GM18498 (cell line): Measurements from ENCODE around the gene BROX.
"Not testable (repeated sequence)": the region's sequence is repeated elsewhere in the genome, so short reads cannot be mapped to it uniquely, and the experiment has no call there.

Experiments
- ATAC-seq: cut with Tn5 transposase; IDR thresholded peaks from one replicate; pipeline ENCODE4 v1.9.1; 2021; ENCODE audit warnings: mild to moderate bottlenecking, moderate library complexity; ENCODE audit not compliant: unreplicated experiment

BROX gene

DNA sequence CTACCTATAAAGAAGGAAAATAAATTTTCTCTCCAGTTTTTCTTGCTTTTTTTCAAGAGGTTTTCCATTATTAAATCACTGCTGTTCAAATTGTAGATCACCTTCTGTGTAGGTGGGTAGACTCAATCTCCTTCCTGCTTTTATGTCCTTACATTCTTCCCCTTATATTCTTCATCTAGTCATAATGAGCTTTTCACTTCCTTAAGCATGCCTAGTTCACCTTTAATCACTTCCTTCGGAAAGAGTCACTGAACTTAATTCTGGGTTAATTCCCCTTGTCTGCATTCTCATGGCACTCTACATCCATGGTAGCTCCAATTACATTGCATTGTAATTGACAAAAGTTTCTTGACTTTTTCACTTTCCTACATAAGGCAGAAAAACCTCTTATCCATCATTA, 18.5 kb downstream of the BROX start:
- ATAC-seq, result no peak

DNA sequence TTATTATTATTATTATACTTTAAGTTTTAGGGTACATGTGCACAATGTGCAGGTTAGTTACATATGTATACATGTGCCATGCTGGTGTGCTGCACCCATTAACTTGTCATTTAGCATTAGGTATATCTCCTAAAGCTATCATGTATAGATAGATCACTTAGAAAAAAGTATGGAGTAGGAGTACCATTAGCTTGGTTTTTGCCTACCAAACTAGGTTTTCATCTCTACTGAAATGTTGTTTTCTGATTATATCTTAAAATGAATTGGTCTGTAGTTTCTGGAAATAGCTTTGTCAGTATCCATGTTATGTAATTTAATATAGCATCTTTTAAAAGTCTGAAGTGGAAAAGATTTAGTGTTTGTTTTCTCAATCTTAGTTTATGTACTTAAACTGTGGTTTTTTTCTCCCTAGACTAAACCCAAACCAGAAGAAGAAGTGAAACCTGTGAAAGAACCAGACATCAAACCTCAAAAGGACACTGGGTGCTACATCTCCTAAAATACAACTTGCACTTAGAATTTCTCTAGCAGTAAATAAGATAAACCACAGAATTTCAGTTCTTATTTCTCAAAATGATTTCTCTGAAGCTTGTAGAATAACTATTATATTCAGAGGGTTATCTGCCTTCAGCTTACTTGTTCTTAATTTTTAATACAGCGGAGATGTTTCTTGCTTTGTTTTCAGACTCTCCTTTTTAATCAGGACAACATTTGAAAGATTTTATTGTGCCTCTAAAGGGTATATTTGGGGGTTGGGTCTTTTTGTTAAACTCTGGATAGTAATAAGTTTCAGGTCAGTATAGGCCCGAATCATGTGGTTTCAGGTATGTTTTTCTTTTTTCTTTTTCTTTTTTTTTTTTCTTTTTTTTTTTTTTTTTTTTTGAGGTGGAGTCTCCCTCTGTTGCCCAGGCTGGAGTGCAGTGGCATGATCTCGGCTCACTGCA, 20.1 kb downstream of the BROX start:
- peak; percentile 98 for ATAC-seq

DNA sequence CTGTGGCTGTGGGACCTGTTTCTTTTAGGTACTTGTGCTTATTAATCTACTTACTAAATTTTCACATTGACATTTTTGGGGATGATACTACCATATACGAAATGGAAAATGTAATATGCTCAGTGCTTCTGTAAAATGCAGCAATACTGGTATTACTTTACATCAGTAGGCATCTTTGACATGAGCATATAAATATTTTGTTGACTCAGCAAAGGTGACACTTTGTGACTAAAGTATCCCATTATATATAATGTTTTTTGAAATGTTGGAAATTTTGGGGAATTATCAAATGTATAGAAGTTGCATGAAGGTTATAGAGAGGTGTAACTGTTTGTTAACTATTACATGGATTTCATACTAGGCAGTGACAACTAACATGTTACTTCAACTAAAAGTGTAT, 22.4 kb downstream of the BROX start:
- ATAC-seq, result no peak

DNA sequence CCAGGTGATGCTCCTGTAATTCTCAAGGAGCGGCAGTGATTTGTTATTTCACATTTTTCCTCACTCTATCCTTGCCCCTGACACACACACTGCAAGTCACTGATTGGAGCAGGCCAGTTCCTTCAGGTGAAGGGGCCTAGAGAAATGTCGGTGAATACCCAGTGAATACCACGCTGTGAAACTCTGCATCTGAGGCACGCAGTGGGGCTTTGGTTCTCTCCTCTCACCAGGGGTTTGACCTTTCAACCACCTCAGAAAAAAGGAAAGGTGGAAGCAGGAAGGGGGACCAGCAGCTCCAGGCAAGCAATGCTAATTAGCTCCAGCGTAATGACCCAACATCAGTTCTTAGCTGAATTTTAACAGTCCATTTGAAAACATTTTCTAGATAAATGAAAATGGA, 24.1 kb downstream of the BROX start:
- no peak for ATAC-seq

DNA sequence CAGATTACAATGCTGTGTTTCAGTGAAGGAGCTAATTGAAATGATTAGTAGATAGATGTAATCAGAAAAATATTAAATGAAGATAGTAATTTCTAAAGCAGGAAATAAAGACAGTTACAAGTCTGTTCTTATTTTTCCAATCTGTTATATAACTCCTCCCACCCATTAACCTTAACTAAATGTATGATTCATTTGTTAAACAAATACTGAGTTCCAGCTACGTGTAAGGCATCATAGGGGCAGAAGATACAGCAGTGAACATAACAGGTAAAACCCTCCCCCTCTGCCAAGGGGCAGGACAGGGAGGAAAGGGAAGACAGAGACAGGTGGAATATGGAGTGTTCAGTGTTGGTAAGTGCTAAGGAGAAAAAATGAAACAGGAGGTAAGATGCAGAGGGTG, 24.6 kb downstream of the BROX start, which contains the start of gene FAM177B:
TSS of gene FAM177B (plus strand) at position 231 of the 400 bp plus-strand sequence. CDS start 9,344 bp downstream, outside the sequence.
- ATAC-seq, result no peak

DNA sequence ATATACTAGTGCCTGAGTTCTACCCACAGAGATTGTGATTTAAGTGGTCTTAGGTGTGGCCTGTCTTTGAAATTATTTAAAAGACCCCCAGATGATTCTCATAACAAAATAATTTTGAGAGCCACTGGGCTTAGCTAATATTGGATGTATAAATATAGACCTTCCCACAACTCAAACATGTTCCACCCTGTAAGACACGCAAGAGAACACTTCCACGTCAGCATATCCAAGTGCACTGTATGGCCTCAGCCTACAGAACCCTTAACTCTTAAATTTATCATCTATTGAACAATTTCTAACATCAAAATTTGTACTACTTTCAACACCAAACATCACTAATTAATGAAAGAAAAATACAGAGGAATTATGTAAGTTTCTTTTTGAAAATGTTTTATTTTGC, 27.1 kb downstream of the BROX start:
- ATAC-seq, result no peak

DNA sequence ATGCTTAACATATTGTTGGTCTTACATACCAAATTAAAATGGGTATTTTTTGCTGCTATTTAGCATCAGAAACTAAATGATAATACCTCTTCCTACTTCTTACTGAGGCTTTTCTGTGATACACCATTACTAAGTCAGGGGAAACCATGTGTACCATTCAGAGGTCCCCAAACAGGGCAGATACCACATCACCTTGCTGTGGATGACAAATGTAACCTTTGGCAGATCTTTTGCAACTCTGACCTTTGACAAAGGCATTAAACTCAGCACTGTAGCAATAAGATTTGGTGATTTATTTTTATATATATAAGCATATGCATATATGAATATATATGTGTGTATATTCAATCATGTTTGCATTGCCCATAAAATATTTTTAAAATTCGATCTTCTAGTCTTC, 27.6 kb downstream of the BROX start:
- no peak for ATAC-seq

DNA sequence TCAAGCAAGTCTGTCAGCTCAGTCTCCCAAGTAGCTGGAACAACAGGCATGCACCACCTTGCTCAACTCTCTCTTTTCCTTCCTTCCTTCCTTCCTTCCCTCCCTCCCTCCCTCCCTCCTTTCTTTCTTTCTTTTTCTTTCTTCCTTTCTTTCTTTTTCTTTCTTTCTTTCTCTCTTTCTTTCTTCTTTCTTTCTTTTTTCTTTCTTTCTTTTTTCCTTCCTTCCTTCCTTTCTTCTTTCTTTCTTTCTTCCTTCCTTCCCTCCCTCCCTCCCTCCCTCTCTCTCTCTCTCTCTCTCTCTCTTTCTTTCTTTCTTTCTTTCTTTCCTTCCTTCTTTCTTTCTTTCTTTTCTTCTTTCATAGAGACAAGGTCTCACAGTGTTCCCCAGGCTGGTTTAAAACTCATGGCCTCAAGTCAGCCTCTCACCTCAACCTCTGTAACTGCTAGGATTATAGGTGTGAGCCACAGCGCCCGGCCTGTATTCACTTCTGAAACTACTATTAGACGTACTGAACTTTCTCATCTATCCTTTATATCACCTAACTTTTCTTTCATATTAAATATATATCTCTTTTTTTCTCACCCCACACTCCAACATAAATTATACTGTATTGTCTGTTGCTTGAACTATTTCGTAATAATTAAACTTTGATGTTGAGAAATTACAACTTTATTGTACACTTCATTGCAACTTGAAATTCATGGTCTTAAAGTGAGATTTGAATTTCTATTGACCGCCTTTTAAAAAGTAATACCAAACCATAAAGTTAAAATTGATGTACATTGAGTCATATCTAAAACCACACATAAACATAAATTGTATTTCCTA, 29.5 kb downstream of the BROX start:
- ATAC-seq, result peak; percentile 50

DNA sequence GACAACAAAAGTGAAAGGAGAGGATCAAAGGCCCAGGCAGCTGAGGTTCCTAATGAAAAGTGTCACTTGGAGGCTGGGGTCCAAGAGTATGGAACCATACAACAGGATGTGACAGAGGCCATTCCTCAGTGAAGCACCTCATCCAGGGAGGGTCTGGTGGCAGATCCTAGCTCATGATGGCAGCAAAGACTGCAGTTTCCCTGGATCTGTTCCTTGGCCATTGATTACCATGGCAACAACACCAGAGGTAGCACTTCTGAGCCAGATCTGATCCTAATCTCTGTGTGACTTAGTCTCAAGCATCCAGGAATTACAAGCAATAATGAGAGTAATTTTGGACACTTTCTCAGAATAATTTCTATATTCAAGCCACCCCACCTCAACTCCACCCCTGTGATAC, 37.6 kb downstream of the BROX start:
- ATAC-seq, result no peak

DNA sequence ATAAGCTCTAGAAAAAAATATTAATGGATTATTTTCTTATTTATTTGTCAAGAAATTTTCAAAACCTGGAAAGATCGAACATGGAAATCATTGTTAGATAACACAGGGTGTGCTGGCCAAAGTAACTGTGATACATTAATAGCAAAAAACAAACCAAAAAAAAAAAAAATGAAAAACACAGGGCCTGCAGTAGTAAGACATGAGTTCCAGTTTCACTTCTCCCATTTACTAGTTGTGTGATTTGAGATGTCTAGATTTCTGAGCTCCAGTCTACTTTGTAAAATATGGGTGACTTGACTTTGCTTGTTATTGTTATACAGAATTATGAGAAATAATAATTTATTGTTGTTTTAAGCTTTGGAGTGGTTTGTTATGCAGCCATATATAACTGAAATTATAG, 38.3 kb downstream of the BROX start:
- peak; percentile 97 for ATAC-seq

DNA sequence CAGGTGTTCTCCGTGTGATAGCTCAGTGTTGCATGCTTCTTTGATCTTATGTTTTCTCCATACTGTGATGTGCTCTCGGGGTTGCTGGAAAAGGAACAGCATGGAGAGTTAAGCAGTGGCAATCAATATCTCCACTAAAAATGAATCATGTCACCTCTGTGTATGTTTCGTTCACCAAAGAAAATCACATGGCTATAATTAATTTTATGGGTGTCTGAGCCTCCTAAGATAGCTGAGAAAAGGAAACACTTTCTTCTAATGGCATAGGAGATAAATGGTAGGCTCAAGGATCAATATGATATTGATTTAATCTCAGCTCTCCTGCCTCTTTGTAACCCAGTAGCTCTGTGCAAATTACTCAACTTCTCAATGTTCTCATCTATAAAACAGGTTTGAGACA, 38.9 kb downstream of the BROX start:
- ATAC-seq, result no peak

DNA sequence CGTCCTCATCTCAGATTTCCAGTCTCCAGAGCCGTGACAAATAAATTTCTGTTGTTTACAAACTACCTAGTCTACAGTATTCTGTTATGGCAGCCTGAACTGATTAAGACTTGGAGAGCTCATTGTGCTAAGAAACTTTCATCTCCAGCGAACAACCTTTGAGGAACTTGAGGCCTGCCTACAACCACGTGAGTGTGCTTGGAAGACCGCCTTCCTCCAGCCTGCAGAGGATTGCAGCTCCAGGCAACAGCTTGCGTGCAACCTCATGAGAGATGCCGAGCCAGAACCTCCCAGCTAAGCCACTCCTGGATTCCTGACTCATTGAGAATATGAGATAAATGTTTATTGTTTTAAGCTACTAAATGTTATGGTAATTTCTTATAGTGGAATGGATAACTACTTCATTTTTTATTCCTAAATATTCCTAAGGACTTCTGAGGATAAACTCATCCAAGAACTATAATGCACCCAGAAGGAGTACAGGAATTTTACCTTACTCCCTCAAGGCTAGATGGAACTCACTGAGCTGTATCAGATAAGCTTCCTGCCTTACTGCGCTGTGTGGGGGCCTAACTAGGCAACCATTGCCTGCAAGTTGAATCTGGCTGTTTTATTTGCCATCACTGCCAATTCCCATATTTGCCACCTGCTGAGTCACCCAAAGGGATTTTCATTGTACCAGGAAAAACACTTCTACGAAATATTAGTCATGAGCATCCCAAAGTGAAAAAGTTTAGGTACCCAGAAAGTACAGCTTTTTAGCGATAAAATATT, 42.2 kb downstream of the BROX start:
- ATAC-seq, result no peak

DNA sequence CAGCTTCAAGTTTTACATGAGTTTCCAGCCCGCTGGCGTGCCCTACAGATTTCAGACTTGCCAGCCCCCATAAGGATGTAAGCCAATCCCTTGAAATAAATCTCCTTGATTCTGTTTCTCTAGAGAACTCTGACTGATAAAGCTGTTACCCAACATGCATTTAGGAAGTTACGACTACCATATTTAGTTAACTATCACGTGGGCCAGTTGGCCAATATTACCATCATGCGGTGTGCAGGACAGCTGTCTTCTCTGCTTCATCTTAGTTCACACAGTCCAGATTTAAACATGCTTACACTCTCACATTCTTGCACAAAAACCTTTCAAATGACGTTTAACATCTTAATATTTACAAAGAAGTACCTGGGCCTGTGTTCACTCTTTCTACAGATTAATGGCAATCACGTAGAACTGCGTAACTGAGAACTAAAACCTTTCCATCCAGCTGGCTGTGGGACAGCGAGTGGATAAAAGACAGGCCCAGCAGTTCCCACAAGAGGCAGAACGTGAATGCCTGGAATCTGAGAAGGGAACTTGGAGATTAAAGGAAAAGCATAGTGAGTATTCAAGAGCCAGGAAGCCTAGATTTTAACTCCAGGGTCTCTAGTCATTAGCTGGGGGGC, 45.4 kb downstream of the BROX start:
- no peak for ATAC-seq

DNA sequence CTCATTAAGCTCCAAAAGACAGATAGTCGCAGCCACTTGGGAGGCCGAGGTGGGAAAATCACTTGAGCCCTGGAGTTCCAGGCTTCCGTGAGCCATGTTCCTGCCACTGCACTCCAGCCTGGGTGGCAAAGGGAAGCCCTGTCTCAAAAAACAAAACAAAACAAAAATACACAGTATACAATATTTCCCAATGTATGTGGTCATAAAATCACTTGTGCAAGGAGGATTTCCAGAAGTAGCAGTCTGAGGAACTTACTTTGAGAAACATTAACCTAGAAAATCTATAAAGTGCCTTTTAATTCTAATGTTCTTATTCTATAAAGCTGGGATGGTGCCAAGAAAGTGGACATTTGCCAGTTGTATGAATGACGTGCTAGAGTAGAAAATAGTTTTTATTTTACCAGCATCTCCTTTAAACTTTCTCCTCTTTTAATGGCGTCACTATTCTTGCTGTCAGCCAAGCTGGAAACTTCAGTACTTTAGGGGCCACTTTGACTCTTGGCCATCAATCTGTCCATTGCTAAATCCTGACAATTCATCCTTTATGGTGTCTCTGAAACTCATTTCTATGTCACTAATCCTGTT, 47.2 kb downstream of the BROX start:
- no peak for ATAC-seq

DNA sequence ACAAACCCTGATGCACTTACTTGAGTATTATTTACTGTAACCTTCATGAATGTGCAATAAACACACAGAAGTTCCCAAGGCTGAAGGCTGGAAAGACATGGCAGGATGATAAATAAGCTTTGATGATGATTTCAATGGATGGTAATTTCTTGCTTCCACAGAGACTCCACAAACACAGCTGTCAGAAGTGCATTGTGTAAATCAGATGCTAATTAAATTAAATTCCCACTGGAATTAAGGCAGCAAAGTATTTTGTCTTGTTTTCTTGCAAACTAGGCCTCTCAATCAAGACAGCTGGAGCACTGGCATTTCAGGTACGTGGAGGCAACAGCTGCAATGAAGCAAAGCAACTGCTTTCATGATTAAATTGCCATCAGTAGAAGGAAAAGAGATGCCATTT, 48.7 kb downstream of the BROX start:
- no peak for ATAC-seq

DNA sequence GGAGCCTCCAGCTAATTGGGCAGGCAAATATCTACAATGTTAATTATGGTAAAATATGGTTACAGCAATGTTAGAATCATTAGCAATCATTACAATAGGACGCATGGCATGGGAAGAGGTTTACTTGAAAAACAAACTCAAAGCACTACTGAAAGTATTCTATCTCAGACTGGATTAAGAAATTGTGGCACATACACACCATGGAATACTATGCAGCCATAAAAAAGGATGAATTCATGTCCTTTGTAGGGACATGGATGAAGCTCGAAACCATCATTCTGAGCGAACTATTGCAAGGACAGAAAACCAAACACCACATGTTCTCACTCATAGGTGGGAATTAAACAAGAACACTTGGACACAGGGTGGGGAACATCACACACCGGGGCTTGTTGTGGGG, 49.8 kb downstream of the BROX start:
- ATAC-seq, result not testable (repeated sequence)

DNA sequence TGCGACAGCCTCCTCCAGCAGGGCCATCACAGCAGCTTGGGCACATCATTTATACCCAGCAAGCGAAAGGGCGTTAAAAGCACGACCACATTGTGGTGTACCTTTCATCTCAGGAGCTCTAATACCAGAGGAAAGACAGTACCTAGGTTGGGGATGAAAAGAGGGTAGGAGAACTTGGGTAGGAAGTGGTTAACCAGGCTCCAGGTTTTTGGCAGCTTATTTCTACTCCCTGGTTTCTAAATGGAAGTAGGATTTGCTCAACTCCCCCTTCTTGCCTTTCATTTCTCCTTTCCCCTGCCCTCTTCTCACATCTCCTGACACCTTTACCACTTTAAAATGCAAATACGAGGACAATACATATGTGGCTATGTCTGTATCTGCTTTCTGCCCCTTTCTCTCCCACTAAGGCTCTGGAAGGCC, 54.8 kb downstream of the BROX start:
- no peak for ATAC-seq

DNA sequence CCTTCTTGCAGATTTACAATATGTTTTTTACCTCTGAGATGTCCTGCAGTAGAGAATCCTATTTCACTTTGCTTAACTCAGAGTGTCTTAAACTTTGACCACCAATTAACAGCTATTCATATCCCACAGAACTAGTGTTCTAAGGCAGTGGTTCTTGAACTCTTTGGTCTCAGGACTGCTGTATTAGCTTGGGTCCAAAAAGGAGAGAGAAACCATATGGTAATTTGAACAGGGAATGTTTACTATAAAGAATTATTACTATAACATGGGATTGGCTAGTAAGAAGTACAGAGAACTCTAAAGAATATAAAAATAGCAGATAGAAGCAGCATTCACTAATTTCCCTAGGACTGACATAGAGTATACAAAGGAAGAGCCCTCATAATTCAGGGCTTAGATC, 56.2 kb downstream of the BROX start:
- ATAC-seq, result no peak

DNA sequence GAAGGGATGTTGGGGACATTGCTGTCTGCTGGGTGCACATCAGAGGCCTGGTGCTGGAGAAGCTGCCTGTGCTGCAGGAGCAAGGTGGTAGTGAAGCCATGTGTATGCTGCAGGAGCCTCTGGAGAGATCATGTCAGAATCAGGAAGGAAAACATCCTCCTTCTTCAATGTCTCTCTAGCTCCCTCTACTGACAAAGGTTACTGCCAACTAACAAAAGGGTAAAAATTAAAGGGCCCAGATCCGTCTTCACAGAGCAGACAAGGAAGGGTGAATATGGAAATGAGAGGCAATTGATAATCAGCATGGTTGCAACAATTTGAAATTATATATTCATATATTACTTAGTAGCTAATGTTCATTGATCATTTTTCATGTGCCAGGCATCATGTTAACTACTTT, 56.8 kb downstream of the BROX start:
- no peak for ATAC-seq

DNA sequence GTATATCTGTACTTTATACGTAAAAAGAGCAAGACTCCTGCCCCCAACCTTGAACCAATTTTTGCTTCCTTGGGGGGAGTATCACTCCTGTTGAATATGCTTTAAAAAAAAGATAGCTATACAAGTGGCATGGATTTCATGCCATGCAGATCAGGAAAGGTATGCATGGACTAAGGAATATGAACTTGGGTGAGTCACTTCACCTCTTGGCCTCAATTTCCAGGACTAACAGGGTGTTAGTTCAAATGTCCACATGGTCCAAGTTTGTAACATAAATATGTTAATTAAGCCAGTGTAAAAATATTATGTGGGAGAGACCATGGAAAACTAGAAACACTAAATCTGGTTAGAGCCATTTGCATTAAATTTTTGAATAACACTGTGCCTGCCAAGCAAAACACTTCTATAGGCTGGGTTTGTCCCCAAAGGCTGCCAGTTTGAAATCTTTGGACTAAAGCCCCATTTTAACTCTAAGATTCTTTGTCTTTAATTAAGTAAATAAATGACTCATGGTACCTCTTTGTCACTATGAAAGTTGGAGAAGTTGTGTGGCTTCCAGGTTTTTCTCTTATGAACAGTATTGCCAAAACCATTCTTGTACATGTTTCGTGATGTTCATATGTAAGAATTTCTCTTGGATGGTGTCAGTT, 57.7 kb downstream of the BROX start:
- no peak for ATAC-seq
